T-helper 2 cell (primary cell): ENCODE results near the gene ABLIM2.
A peak's percentile ranks its signal among the peaks of the same experiment; 100 is the strongest.

Source experiments
- DNase-seq, 5 experiments: peaks; one replicate each; pipeline versions ENCODE4 v3.0.0 to v3.0.0-alpha.2; 2012 to 2022

Gene ABLIM2

GRCh38 chr4:8174970-8175369, 16.4 kb upstream of the ABLIM2 start:
- no peak for DNase-seq

DNA sequence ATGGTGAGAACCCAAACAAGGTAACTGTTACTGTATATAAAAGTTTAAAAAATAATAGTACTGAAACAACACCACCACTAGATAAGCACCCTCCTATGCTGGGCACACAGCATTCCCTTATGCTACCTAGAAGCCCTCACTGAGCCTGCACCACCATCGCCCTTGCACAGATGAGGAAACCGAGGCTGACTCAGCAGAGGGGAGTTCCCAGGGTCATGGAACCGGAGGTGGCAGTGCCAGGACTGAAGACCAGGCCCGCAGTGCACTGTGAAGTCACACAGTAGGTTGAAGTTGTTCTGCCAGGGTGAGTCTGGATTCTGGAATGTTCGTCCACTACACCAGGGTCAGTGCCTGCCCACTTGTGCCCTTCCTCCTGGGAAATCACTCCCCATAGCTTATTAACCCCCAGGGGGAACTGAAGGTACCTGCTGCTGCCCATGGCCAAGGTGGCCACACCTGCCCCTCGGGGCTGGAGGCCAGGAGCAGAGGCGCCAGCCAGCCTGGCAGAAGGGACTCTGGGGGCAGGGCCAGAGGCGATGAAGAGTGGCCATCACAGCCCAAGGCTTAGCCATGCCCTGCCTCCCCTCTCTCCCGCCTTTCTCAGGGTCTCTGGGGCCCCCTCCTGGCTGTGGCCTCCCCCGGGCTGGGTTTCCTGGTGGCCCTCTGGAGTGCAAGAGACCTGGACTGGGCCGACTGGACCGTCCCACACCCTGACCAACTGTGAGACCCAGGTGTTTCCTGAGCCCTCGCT, 15.1 kb upstream of the ABLIM2 start:
- DNase-seq: no peak

- DNase-seq: peak in 2 of 5 experiments; percentile 21 to 57
Measured at GRCh38 chr4:8171984-8172924, 13.6 kb upstream of the ABLIM2 start.

- DNase-seq: no peak
Measured at GRCh38 chr4:8171266-8171665, 12.7 kb upstream of the ABLIM2 start.

- DNase-seq: no peak
Measured at GRCh38 chr4:8170341-8170740, 11.7 kb upstream of the ABLIM2 start.

GRCh38 chr4:8169763-8170162, 11.2 kb upstream of the ABLIM2 start:
- no peak for DNase-seq

DNA sequence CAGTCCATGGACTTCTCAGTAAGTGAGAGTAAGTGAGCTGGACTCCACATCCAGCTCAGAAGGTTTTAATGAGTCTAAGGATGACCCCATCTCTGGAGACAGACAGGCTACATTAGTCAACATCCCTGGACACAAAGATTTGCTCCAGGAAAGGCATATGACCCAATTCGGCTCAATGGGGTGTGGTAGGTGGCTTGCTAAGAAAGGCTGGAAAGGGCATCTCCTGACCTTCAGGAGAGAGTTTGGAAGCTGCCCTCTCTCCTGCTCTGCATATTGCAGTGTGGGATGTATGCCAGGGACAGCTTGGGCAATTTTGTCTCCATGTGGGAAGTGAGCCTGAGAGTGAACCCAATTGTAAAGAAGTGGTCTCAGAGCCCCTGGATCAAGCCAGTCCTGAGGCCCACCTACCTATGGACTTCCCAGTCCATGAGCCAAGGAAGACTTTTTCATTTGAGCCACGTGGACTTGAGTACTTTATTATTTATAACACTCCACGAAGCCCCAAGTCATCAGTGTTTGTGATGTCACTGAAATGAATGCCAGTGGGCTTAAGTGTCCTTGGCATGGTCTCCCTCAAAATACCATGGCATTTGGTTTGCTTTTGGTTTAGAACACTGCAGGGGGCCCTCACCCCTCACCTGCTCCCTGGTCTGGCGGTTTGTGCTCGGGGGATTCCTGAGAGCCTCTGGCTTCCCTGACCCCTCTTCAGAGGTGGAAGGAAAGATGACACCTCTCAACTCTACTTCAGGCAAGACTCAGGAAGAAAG, 10.4 kb upstream of the ABLIM2 start:
- no peak for DNase-seq

GRCh38 chr4:8168232-8168631, 9.6 kb upstream of the ABLIM2 start:
- DNase-seq: no peak

DNA sequence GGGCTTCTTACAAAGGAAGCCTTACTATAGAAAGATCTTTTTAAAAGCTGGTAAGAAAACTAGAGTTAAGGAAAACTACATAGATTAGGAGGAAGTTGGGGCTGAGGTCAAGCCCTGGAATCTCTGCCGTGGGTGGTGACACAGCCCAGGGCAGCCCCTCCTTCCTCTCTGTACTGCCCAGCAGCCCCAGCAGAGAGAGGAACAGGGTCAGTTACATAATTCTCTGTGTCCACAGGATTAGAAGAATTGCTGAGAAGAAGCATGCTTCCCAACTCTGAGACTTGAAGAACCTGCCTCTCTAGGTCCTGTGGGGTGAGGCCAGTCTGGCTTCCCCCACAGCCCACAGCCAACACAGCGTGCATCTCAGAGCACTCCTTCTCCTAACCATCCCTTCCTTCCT, 9.2 kb upstream of the ABLIM2 start:
- DNase-seq: no peak

DNA sequence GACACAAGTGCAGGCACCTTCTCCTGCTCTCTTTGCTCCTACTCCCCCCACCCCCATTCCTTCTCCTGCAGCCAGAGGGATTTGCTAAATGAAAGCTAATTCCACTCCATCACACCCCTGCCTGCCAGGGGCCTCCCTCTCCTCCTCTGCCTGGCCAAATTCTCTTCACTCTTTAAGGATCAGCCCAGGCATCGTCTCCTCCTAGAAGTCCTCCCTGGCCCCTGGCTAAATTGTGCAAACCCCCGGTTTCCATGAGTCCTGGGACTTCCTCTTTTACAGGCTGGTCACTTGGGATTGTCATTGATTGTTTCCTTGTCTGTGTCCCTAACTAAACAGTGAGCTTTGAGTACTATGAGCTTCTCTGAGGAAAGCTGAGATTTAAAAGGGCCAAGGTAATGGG, 8.7 kb upstream of the ABLIM2 start:
- no peak for DNase-seq

- DNase-seq: no peak
Measured at GRCh38 chr4:8165374-8165896, 6.8 kb upstream of the ABLIM2 start.

DNA sequence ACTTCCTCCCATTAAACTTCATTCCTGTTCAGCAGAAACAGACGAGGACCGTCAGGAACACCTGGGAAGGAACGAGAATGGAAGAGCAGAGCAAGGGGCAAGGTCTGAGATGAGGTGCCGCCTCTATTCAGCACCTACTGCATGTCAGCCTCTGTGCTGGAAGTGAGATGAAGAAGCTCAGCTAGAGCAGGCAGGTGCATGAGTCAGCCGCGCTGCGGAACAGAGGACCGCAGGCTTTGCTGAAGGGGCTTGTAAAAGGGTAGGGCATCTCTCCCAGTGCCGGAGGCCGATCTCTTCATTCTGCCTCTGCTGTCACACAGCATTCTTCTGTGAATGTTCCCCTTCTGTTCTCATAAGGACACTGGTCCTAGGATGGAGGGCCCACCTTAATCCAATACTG, 6.1 kb upstream of the ABLIM2 start:
- no peak for DNase-seq

GRCh38 chr4:8164194-8164565, 5.6 kb upstream of the ABLIM2 start:
- DNase-seq: no peak

GRCh38 chr4:8163436-8164193, 5.0 kb upstream of the ABLIM2 start:
- DNase-seq: no peak

- no peak for DNase-seq
Measured at GRCh38 chr4:8163026-8163425, 4.4 kb upstream of the ABLIM2 start.

DNA sequence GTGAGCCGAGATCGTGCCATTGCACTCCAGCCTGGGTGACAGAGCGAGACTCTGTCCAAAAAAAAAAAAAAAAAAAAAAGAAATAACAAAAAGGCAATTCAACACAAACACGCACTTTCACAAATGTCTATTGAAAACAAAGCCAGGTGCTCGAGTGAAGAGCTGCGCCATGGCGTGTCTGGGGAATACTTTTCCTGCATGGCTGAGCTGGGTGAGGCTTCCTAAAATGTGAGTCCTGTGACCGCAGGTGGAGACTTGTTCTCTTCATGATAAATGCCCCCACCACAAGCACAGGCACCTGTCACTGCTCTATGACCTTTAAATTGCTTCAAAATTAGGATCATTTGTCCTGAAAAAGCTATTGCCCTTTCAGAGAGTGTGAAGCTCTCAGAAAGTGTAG, 4.0 kb upstream of the ABLIM2 start:
- no peak for DNase-seq

- DNase-seq: no peak
Measured at GRCh38 chr4:8160572-8160971, 2.0 kb upstream of the ABLIM2 start.

- no peak for DNase-seq
Measured at GRCh38 chr4:8160233-8160560, 1.6 kb upstream of the ABLIM2 start.

- DNase-seq: no peak
Measured at GRCh38 chr4:8159537-8160232, 1.1 kb upstream of the ABLIM2 start.

- DNase-seq: no peak
Measured at GRCh38 chr4:8157944-8158709, 486 bp downstream of the ABLIM2 start.

DNA sequence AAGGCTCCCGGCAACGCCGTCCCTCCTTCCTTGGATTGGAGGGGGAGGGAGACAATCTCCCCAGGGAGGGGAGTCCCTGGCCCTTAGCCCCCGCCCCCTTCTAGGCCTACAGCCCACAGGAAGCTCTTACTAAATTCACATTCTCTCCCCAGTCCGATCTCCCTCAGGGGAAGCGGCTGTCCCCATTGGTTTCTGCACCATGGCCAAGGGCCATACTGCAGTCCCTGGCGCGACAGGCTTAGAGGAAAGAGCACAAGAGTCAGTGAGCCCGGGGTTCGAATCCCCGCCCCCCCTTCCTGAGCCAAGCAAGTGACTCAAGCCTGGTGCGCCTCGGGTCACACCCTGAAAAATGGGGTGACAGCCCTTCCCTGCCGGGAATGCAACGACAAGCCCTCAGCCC, 1.1 kb downstream of the ABLIM2 start:
- DNase-seq: no peak
